MV-4-11 (cell line): ENCODE results near the gene RNF213.

Experiments
- DNase-seq: peaks from one replicate; lab custom pipeline; 2025; lab: John Stamatoyannopoulos, UW

The RNF213 gene

GRCh38 chr17:80433916-80434666 is 173.4 kb downstream of the RNF213 start:
- no peak for DNase-seq

- no peak for DNase-seq
These were observed 176.9 kb downstream of the RNF213 start for GRCh38 chr17:80437532-80437931.

- no peak for DNase-seq
These were observed 178.2 kb downstream of the RNF213 start for GRCh38 chr17:80438806-80439205.

GRCh38 chr17:80439499-80439898 is 178.8 kb downstream of the RNF213 start:
- no peak for DNase-seq

GRCh38 chr17:80441133-80441578 is 180.5 kb downstream of the RNF213 start:
- DNase-seq = peak; percentile 22

GRCh38 chr17:80441598-80442322 is 181.1 kb downstream of the RNF213 start:
- DNase-seq = no peak

GRCh38 chr17:80442323-80442659 is 181.6 kb downstream of the RNF213 start:
- DNase-seq = no peak

GRCh38 chr17:80442764-80443163 is 182.1 kb downstream of the RNF213 start:
- DNase-seq = no peak

GRCh38 chr17:80443498-80443897 is 182.8 kb downstream of the RNF213 start:
- no peak for DNase-seq

GRCh38 chr17:80443916-80444643 is 183.4 kb downstream of the RNF213 start:
- no peak for DNase-seq

GRCh38 chr17:80444644-80444979 is 184.0 kb downstream of the RNF213 start:
- DNase-seq = no peak

GRCh38 chr17:80445007-80445725 is 184.5 kb downstream of the RNF213 start:
- DNase-seq = no peak

GRCh38 chr17:80445726-80446110 is 185.1 kb downstream of the RNF213 start:
- DNase-seq = no peak

- no peak for DNase-seq
These were observed 186.2 kb downstream of the RNF213 start for GRCh38 chr17:80446645-80447405.

- no peak for DNase-seq
These were observed 187.1 kb downstream of the RNF213 start for GRCh38 chr17:80447790-80448189.
